GM21717 (cell line): ENCODE measurements around the gene SYCP3.

Source experiments
- ATAC-seq: cut with Tn5 transposase; IDR thresholded peaks from one replicate; pipeline ENCODE4 v1.9.1; 2021; ENCODE audit warnings: mild to moderate bottlenecking, moderate library complexity; ENCODE audit not compliant: unreplicated experiment

SYCP3 gene

DNA sequence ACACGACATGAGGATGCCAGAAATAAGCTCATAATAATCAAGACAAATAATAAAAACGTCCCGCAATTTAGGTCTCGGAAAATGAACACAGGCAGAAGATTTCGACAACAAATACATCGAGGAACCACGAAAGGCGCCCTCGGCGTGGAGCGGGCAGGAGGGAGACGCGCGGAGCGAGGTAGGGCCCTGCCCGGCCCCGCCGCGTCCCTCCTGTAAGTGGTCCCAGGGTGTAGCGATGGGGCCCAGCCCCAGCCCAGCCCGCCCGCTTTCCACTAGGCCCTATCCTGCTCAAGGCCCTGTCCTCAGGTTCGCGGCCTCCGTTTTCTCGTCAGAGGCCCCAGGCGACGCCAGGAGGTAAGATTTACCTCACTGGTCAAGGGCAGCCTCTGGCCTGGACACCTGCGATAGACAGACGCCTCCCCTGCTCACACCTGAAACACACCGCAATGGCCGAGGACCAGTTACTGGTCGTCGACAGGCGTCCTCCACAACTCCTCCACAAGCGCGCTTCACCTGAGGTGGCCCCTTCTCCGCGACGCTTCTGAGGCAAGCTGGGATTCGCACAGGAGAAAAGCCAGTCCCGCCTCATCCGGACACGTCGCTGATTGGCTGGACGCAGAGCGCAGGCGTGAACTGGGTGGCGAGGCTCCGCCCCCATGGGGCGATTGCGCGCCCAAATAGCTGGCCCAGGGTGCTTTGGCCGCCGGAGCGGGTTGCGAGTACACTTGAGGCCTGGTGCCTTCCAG lies at the start of gene SYCP3:
SYCP3 (minus strand) TSS at position 543 of the 746 bp plus-strand sequence. CDS start 1,527 bp downstream, outside the sequence.
- no peak for ATAC-seq

GRCh38 chr12:101785671-101786070 lies 46.4 kb upstream of the SYCP3 start:
- ATAC-seq: no peak

DNA sequence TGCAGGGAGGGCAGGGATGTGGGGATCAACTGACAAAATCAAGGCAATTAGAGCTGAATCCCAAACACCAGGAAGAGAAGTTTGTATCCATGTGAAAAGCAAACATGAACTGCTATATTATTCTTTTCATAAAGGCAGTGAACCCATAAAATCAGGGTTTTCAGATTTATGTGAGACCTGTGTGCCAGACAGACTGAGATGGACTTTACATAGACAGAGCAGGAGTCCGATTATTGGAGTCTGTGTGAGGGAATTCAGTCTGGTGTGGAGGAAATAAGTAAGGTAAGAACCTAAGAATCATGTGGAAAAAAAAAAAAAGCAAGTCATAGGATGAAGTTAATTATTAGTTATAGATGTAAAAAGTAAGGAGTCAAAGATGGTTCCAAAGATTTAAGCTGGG lies 45.1 kb upstream of the SYCP3 start:
- ATAC-seq: no peak

- ATAC-seq: no peak
Observed at GRCh38 chr12:101783838-101784237, 44.6 kb upstream of the SYCP3 start.

DNA sequence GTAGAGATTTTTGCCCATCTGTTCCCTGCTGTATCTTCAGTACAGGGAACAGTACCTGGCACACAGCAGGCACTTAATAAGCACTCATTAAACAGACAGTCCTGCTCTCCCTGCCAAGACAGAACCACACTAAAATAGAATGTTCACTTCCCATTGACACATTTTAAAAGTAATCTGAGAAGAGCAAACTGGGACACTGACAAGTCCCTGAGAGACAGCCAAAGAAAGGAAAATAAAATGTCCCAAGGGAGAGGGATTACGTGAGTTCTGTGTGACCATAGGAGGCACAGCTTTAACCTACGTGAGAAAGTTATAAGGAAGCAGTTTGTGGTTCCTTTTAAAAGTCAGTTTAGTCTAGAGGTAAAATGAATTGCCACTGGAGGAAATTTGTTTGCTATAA lies 43.9 kb upstream of the SYCP3 start:
- ATAC-seq: no peak

DNA sequence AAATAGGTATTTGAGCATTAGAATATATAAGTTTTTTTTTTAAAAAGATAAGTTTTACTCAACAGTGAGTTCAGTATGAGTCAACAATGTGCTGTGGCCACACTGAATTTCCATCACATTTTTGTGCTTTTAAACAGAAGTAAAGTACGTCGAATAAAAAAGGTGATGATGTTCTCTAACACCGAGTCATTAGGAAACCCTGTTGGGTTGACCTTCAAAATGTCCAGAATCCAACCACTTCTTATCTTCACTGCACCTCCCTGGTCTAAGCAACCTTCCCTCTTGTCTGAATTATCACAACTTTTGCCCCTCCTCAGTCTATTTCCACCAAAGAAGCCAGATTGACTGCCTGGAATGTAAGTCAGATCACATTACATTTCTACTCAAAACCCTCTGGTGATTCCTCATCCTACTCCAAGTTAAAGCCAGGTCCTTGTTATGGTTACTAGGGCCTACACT lies 43.0 kb upstream of the SYCP3 start:
- no peak for ATAC-seq

DNA sequence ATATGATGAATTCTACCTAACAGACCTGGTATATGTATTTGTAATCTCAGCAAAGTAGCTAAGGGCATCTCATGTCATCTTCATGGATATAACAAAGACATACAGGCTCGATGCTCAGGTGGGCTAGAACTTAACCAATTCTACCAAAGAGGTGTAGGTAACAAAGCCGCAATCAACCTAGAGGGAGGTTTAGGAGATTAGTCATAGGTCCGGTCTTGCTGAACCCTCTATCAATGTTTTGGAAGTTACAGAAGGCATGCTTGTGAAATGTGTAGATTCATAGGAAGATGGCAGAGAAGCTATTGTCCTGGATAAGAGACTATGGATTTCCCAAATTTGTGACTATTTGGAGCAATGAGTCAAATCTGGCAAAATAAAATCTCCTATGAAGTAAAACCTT lies 42.6 kb upstream of the SYCP3 start:
- ATAC-seq: no peak

- ATAC-seq: no peak
Observed at GRCh38 chr12:101780599-101780998, 41.3 kb upstream of the SYCP3 start.

DNA sequence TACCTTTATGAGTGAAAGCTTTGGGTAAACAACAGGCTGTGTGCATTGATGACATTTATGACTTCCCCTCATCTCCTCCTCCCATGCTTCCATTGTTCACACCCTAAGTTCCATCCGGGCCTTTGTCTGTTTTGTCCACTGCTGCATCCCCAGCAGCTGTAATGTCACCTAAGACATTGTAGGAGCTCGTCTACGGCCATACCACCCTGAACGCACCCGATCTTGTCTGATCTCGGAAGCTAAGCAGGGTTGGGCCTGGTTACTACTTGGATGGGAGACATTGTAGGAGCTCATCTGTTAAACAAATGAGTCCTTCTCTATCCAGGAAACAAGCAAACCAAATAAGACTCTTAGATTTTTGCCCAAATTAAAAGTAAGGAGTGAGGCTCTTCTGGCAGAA lies 40.4 kb upstream of the SYCP3 start:
- no peak for ATAC-seq

GRCh38 chr12:101779200-101779599 lies 39.9 kb upstream of the SYCP3 start:
- no peak for ATAC-seq

GRCh38 chr12:101777978-101778377 lies 38.7 kb upstream of the SYCP3 start:
- ATAC-seq: no peak

- ATAC-seq: no peak
Observed at GRCh38 chr12:101777485-101777884, 38.2 kb upstream of the SYCP3 start.

- ATAC-seq: no peak
Observed at GRCh38 chr12:101775816-101776215, 36.6 kb upstream of the SYCP3 start.

GRCh38 chr12:101773650-101774162 lies 34.4 kb upstream of the SYCP3 start:
- peak; percentile 76 for ATAC-seq

DNA sequence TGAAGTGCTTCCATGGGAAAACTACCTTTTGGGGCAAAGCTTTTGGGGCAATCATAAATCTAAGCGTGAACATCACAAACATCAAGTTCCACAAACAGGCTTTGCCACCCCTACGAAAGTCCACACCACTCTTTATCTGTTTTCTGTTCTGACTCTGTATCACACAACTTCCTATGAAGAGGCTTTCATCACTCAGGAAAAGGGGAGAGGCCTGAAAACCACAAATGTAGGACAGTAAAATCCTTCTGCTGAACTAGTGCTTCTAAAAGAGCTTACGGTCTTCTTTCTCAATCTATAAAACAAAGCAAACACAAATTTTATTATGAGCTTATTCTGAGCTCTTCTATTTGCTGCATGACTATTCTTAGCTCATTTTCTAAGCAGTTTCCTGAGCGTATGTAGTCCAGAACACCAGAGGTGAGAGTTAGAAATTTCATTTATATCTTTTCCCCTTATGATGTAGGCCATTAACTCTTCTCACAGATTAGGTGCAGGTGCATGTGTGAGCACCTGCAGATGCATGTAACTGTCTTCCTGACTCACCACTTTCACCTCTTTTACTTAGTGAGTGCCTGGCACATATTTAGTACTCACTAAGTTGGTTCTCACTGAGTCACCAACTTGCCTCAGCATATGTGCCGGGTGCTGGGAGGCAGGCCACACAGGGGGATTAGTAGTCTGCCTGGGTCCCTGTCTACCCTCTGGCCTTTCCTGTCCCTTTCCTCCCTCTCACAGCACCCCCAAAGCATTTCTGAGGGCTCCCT lies 32.9 kb upstream of the SYCP3 start:
- ATAC-seq: no peak

DNA sequence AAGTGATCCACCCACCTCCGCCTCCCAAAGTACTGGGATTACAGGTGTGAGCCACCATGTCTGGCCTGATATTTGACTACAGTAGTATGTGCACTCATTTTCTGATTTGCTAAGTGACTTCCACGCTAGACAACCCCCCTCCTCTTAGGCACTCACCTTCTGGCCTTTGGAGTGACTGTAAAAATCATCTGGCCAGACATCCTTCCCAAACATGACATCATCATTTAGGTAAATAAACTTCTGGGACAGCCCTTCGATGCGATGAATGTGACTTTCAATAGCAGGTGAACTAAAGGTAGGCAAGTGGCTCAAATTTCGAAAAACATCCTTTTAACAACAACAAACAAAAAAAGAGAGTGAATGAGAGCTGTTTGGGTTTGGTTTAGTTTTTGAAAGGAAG lies 30.6 kb upstream of the SYCP3 start:
- no peak for ATAC-seq

- ATAC-seq: no peak
Observed at GRCh38 chr12:101768781-101769180, 29.5 kb upstream of the SYCP3 start.

DNA sequence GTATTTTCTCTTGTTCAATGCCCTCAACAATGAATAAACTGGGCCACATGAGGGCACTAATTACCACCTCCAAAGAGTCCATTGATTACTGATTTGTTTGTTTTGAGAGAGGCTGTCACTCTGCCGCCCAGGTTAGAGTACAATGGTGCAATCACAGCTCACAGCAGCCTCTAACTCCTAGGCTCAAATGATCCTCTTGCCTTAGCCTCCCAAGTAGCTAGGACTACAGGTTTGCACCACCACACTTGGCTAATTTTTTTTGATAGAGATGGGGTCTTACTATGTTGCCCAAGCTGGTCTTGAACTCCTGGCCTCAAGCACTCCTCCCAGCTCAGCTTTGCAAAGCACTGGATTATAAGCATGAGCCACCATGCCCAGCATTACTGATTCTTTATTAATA lies 28.3 kb upstream of the SYCP3 start:
- no peak for ATAC-seq

DNA sequence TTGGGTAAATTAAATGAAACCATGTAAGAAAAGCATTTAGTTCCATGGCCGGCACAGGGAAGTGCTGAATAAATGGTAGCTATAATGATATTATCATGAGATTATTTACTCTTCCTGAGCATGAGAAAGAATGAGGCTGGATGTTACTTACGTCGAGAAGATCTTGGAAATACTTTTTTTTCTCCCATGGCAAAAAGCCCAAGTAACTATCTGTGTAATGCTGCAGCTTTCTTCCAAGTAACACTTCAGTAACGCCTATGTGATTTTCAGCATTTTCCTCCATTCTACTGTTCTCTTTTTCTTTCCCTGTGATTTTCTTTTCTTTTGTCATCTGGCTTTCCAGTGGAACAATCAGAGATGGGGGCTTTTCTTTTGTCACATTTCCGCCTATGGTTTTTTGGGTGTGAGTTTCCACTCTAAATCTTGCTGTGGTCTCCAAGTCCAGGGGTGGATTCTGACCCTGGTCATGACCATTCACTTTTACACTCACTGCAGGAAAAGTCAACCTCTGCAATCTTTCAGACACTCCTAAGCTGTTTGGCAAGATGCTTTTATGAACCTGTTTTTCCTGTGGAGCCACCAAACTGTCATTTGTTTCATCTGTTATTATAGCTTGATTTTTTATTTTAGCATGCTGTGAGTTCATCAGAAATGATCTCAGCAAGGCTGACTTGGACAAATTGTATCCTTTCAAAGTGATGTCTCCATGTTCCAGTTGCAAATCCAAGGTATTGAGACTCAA lies 25.0 kb upstream of the SYCP3 start:
- ATAC-seq: no peak

DNA sequence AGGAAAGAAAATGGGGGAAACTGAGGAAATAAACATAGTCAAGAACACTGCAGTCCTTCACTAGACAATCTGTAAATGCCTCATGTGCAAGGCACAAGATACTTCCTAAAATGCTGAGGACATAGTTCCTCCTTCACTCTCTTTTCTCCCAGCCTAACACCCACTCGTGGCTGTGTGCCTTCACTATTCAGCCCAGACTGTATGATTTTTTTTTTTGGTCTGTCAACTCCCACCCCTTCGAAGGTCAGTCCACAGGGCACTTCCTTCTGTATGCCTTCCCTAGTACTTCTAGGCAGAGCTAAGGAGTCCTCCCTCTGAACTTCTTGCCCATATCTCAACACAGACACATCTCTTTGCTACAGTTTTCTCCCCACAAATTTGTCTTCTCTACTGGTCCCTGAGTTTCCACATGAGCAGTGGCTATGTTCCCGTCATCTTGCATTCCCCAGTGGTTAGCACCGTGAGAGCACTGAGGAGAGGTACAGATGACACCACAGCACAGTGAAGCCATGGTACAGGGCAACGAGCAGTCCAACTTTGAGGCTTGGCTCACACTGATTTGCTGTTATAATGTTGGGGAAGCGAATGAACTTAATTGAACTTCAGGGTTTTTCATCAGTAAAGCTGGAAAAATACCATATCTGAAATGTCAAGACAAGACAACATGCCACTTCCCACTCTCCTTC lies 24.1 kb upstream of the SYCP3 start:
- no peak for ATAC-seq

DNA sequence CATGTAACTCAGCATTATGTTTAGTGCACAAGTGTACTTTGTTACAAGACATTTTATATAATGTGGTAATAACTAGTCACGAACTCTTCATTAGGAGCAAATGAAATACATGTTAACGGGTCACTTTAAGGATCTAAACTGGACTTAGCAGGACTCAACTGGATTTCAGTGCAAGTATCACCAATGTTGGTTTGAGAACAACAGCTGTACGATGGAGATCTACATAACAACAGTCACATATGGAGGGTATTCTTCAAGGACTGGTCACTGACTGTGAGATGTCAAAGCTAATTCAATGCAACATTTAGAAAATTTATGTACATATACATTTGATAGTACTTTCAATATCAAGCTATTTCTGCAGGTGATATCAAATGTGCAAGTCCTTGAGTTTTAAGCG lies 22.5 kb upstream of the SYCP3 start:
- ATAC-seq: no peak
